Nephron progenitor cell (in vitro differentiated cells): ENCODE results near the gene TSPAN3.

Source experiments
- DNase-seq: peaks from one replicate; pipeline ENCODE4 v3.0.0; 2021
- H3K27ac Mint-ChIP-seq: 2 replicates; pipeline ENCODE4 v1.8.0; 2021; ENCODE audit warnings: mild to moderate bottlenecking, moderate library complexity, mixed read lengths
- H3K27me3 Mint-ChIP-seq: 2 replicates; pipeline ENCODE4 v1.8.0; 2021; ENCODE audit warnings: mild to moderate bottlenecking, low read depth, mixed read lengths; ENCODE audit not compliant: poor library complexity
- H3K36me3 Mint-ChIP-seq: 2 replicates; pipeline ENCODE4 v1.8.0; 2021; ENCODE audit warnings: low read depth, mixed read lengths
- H3K4me1 Mint-ChIP-seq: 2 replicates; pipeline ENCODE4 v1.8.0; 2021; ENCODE audit warnings: mixed read lengths
- H3K4me3 Mint-ChIP-seq: 2 replicates; pipeline ENCODE4 v1.8.0; 2021; ENCODE audit warnings: mild to moderate bottlenecking, moderate library complexity, mixed read lengths
- H3K9me3 Mint-ChIP-seq: 2 replicates; pipeline ENCODE4 v1.8.0; 2021; ENCODE audit warnings: mild to moderate bottlenecking, moderate library complexity, mixed read lengths
- CTCF ChIP-seq: fragments of 200-600 bp; sonication (generic); IDR thresholded peaks from 2 replicates; pipeline ENCODE4 v1.5.0; 2021; ENCODE audit warnings: antibody characterized with exemption

Gene TSPAN3

GRCh38 chr15:77094397-77095030 lies 23.6 kb upstream of the TSPAN3 start:
- H3K27ac Mint-ChIP-seq: no peak overlapping the region
- no peak for DNase-seq
- H3K4me1 Mint-ChIP-seq: peaks cover 24% of the 10 kb centered on the region
- H3K36me3 Mint-ChIP-seq: no peaks in the 10 kb centered on the region
- no peak overlapping the region for H3K4me3 Mint-ChIP-seq
- peaks cover 9% of the 10 kb centered on the region for H3K27me3 Mint-ChIP-seq
- TF ChIP-seq CTCF: no peak
- H3K9me3 Mint-ChIP-seq: no peaks in the 10 kb centered on the region

- Mint-ChIP-seq H3K36me3 (no peaks in the 10 kb centered on the region), H3K4me3 (no peak overlapping the region), H3K27me3 (peaks cover 7% of the 10 kb centered on the region), H3K27ac (no peak overlapping the region), H3K4me1 (peaks cover 22% of the 10 kb centered on the region), H3K9me3 (no peaks in the 10 kb centered on the region)
- no peak for DNase-seq
- TF ChIP-seq CTCF: no peak
Observed at GRCh38 chr15:77093436-77093835, 22.5 kb upstream of the TSPAN3 start.

GRCh38 chr15:77091097-77091496 lies 20.2 kb upstream of the TSPAN3 start:
- no peak overlapping the region for H3K4me3 Mint-ChIP-seq
- no peaks in the 10 kb centered on the region for H3K9me3 Mint-ChIP-seq
- TF ChIP-seq CTCF: no peak
- H3K27me3 Mint-ChIP-seq: peaks cover 7% of the 10 kb centered on the region
- DNase-seq: no peak
- H3K36me3 Mint-ChIP-seq: no peaks in the 10 kb centered on the region
- H3K27ac Mint-ChIP-seq: peak overlapping the region; percentile 20
- H3K4me1 Mint-ChIP-seq: peaks cover 3% of the 10 kb centered on the region

GRCh38 chr15:77087213-77087612 lies 16.3 kb upstream of the TSPAN3 start:
- H3K27me3 Mint-ChIP-seq: peaks cover 7% of the 10 kb centered on the region
- no peak overlapping the region for H3K27ac Mint-ChIP-seq
- TF ChIP-seq CTCF: no peak

GRCh38 chr15:77085297-77085696 lies 14.4 kb upstream of the TSPAN3 start:
- H3K4me3 Mint-ChIP-seq: no peak overlapping the region
- H3K9me3 Mint-ChIP-seq: peaks cover 3% of the 10 kb centered on the region
- no peak for DNase-seq
- H3K4me1 Mint-ChIP-seq: peaks cover 46% of the 10 kb centered on the region
- peaks cover 7% of the 10 kb centered on the region for H3K27me3 Mint-ChIP-seq
- TF ChIP-seq CTCF: no peak
- H3K36me3 Mint-ChIP-seq: no peaks in the 10 kb centered on the region
- no peak overlapping the region for H3K27ac Mint-ChIP-seq

More at GRCh38 chr15:77087213-77087612, 16.3 kb upstream of the TSPAN3 start:
- Mint-ChIP-seq H3K9me3 (no peaks in the 10 kb centered on the region), H3K4me3 (no peak overlapping the region), H3K4me1 (peaks cover 31% of the 10 kb centered on the region), H3K36me3 (no peaks in the 10 kb centered on the region)
- DNase-seq: no peak

GRCh38 chr15:77084436-77084835 lies 13.5 kb upstream of the TSPAN3 start:
- H3K4me3 Mint-ChIP-seq: no peak overlapping the region

More at GRCh38 chr15:77084436-77084835, 13.5 kb upstream of the TSPAN3 start:
- H3K4me1 Mint-ChIP-seq: peaks cover 46% of the 10 kb centered on the region
- peaks cover 3% of the 10 kb centered on the region for H3K9me3 Mint-ChIP-seq
- no peaks in the 10 kb centered on the region for H3K36me3 Mint-ChIP-seq
- no peak for DNase-seq
- peak overlapping the region; percentile 36 for H3K27ac Mint-ChIP-seq
- H3K27me3 Mint-ChIP-seq: peaks cover 3% of the 10 kb centered on the region
- no peak for TF ChIP-seq CTCF
